ENCODE measurements around the gene XRCC3.

Gene XRCC3

DNA sequence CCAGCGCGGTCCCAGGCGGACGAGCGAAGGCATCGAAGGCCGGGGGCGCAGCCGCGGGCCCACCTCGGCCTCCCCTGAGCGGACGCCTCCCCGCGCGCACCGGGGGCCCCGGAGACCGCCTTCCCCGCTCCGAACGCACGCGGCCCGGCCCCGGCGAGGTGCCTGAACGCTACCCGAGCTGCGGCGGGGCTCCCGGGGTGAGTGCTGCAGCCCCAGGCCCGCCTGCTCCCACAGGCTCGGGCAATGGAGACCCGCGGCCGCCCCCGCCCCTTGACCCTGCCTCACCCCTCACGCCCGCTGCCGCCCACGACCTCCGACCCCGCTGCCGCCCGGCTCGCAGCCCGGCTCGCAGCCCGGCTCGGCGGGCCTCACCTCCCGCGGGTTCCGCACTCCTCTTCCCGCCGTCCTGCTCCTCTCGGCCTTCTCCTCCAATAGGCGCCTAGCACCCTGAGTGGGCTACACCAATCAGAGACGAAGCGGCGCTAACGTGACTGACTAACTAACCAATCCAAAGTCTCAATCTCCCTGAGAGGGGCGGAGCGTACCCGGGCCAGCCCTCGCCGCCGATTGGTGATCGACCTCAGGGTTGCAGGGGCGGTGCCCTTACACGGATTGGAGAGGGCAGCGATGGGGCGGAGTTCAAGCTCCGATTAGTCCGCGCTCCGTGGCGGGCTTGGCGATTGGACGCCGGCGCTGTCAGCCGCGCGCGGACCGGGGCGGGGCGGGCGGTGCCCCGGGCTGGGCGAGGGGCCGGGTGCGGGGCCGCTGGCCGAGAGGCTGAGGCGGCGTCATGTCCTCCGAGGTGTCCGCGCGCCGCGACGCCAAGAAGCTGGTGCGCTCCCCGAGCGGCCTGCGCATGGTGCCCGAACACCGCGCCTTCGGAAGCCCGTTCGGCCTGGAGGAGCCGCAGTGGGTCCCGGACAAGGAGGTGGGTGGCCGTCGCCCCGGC is at the start of gene XRCC3, which contains the start of gene ZFYVE21 (continued):
- TF ChIP-seq, protein P1, sequence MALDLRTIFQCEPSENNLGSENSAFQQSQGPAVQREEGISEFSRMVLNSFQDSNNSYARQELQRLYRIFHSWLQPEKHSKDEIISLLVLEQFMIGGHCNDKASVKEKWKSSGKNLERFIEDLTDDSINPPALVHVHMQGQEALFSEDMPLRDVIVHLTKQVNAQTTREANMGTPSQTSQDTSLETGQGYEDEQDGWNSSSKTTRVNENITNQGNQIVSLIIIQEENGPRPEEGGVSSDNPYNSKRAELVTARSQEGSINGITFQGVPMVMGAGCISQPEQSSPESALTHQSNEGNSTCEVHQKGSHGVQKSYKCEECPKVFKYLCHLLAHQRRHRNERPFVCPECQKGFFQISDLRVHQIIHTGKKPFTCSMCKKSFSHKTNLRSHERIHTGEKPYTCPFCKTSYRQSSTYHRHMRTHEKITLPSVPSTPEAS (tag by site-specific recombination; IDR thresholded peaks at IDR 0.05), result no peak
- TF ChIP-seq, protein P2, sequence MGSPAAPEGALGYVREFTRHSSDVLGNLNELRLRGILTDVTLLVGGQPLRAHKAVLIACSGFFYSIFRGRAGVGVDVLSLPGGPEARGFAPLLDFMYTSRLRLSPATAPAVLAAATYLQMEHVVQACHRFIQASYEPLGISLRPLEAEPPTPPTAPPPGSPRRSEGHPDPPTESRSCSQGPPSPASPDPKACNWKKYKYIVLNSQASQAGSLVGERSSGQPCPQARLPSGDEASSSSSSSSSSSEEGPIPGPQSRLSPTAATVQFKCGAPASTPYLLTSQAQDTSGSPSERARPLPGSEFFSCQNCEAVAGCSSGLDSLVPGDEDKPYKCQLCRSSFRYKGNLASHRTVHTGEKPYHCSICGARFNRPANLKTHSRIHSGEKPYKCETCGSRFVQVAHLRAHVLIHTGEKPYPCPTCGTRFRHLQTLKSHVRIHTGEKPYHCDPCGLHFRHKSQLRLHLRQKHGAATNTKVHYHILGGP (tag by site-specific recombination; IDR thresholded peaks at IDR 0.05), result no peak
- no peak for TF ChIP-seq MEIS1 (CRISPR knock-in tag; IDR thresholded peaks at IDR 0.05; ENCODE audit: borderline replicate concordance)
- TF ChIP-seq OVOL3 (tag by site-specific recombination; IDR thresholded peaks at IDR 0.05), result no peak
- TF ChIP-seq YY1 (tag by site-specific recombination; IDR thresholded peaks at IDR 0.05), result no peak; the same call in 1 of the 2 replicates
- TF ChIP-seq, protein P3, sequence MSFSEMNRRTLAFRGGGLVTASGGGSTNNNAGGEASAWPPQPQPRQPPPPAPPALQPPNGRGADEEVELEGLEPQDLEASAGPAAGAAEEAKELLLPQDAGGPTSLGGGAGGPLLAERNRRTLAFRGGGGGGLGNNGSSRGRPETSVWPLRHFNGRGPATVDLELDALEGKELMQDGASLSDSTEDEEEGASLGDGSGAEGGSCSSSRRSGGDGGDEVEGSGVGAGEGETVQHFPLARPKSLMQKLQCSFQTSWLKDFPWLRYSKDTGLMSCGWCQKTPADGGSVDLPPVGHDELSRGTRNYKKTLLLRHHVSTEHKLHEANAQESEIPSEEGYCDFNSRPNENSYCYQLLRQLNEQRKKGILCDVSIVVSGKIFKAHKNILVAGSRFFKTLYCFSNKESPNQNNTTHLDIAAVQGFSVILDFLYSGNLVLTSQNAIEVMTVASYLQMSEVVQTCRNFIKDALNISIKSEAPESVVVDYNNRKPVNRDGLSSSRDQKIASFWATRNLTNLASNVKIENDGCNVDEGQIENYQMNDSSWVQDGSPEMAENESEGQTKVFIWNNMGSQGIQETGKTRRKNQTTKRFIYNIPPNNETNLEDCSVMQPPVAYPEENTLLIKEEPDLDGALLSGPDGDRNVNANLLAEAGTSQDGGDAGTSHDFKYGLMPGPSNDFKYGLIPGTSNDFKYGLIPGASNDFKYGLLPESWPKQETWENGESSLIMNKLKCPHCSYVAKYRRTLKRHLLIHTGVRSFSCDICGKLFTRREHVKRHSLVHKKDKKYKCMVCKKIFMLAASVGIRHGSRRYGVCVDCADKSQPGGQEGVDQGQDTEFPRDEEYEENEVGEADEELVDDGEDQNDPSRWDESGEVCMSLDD (tag by site-specific recombination; IDR thresholded peaks at IDR 0.05), result no peak
- TF ChIP-seq, protein P4, sequence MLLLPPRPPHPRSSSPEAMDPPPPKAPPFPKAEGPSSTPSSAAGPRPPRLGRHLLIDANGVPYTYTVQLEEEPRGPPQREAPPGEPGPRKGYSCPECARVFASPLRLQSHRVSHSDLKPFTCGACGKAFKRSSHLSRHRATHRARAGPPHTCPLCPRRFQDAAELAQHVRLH (tag by site-specific recombination; IDR thresholded peaks at IDR 0.05), result no peak
- no peak for TF ChIP-seq ZNF791 (tag by site-specific recombination; IDR thresholded peaks at IDR 0.05)
- no peak for TF ChIP-seq ZNF132 (tag by site-specific recombination; IDR thresholded peaks at IDR 0.05; ENCODE audit: borderline replicate concordance)
- TF ChIP-seq, protein P5, sequence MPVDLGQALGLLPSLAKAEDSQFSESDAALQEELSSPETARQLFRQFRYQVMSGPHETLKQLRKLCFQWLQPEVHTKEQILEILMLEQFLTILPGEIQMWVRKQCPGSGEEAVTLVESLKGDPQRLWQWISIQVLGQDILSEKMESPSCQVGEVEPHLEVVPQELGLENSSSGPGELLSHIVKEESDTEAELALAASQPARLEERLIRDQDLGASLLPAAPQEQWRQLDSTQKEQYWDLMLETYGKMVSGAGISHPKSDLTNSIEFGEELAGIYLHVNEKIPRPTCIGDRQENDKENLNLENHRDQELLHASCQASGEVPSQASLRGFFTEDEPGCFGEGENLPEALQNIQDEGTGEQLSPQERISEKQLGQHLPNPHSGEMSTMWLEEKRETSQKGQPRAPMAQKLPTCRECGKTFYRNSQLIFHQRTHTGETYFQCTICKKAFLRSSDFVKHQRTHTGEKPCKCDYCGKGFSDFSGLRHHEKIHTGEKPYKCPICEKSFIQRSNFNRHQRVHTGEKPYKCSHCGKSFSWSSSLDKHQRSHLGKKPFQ (tag by site-specific recombination; IDR thresholded peaks at IDR 0.05), result no peak
- TF ChIP-seq, protein P6, sequence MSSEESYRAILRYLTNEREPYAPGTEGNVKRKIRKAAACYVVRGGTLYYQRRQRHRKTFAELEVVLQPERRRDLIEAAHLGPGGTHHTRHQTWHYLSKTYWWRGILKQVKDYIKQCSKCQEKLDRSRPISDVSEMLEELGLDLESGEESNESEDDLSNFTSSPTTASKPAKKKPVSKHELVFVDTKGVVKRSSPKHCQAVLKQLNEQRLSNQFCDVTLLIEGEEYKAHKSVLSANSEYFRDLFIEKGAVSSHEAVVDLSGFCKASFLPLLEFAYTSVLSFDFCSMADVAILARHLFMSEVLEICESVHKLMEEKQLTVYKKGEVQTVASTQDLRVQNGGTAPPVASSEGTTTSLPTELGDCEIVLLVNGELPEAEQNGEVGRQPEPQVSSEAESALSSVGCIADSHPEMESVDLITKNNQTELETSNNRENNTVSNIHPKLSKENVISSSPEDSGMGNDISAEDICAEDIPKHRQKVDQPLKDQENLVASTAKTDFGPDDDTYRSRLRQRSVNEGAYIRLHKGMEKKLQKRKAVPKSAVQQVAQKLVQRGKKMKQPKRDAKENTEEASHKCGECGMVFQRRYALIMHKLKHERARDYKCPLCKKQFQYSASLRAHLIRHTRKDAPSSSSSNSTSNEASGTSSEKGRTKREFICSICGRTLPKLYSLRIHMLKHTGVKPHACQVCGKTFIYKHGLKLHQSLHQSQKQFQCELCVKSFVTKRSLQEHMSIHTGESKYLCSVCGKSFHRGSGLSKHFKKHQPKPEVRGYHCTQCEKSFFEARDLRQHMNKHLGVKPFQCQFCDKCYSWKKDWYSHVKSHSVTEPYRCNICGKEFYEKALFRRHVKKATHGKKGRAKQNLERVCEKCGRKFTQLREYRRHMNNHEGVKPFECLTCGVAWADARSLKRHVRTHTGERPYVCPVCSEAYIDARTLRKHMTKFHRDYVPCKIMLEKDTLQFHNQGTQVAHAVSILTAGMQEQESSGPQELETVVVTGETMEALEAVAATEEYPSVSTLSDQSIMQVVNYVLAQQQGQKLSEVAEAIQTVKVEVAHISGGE (tag by site-specific recombination; conservative IDR thresholded peaks at IDR 0.05; ENCODE audit: low read depth), result no peak; the same call in 1 of the 2 replicates
- TF ChIP-seq ZNF521 (tag by site-specific recombination; IDR thresholded peaks at IDR 0.05), result no peak
- no peak for TF ChIP-seq ZNF311 (tag by site-specific recombination; IDR thresholded peaks at IDR 0.05; ENCODE audit: borderline replicate concordance)
- no peak for TF ChIP-seq ZNF155 (tag by site-specific recombination; IDR thresholded peaks at IDR 0.05)
- TF ChIP-seq ZXDB (tag by site-specific recombination; IDR thresholded peaks at IDR 0.05), result peak; percentile 26; the same call in 1 of the 2 replicates
- TF ChIP-seq ZNF274 (IDR thresholded peaks at IDR 0.05; ENCODE audit: low read length), result no peak
- TF ChIP-seq ZNF274 (tag by site-specific recombination; IDR thresholded peaks at IDR 0.05; ENCODE audit: borderline replicate concordance), result no peak
- no peak for TF ChIP-seq HOXC10 (CRISPR knock-in tag; IDR thresholded peaks at IDR 0.05)
- no peak for TF ChIP-seq ZNF112 (tag by site-specific recombination; IDR thresholded peaks at IDR 0.05)
- TF ChIP-seq EGR2 (tag by site-specific recombination; IDR thresholded peaks at IDR 0.05; ENCODE audit: low read depth), result no peak; the same call in 1 of the 2 replicates
- TF ChIP-seq ZNF510 (tag by site-specific recombination; IDR thresholded peaks at IDR 0.05; ENCODE audit: insufficient replicate concordance), result no peak
- no peak for TF ChIP-seq ZNF843 (tag by site-specific recombination; IDR thresholded peaks at IDR 0.05)
- no peak for TF ChIP-seq ZNF585B (tag by site-specific recombination; IDR thresholded peaks at IDR 0.05)
- TF ChIP-seq ZNF654 (tag by site-specific recombination; IDR thresholded peaks at IDR 0.05; ENCODE audit: low read depth), result no peak
- TF ChIP-seq ZBTB8A (tag by site-specific recombination; IDR thresholded peaks at IDR 0.05), result peak; percentile 92
- TF ChIP-seq, protein P7, sequence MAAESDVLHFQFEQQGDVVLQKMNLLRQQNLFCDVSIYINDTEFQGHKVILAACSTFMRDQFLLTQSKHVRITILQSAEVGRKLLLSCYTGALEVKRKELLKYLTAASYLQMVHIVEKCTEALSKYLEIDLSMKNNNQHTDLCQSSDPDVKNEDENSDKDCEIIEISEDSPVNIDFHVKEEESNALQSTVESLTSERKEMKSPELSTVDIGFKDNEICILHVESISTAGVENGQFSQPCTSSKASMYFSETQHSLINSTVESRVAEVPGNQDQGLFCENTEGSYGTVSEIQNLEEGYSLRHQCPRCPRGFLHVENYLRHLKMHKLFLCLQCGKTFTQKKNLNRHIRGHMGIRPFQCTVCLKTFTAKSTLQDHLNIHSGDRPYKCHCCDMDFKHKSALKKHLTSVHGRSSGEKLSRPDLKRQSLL (tag by site-specific recombination; IDR thresholded peaks at IDR 0.05), result 0 out of 2 replicates have a peak, but pooled peaks have one; percentile 31
- TF ChIP-seq ZNF561 (tag by site-specific recombination; IDR thresholded peaks at IDR 0.05; ENCODE audit: borderline replicate concordance), result peak; percentile 91

All from HEK293 (cell line).